HG03039 (cell line): Measurements from ENCODE around the gene FEM1A.
"Not testable (repeated sequence)": the region's sequence is repeated elsewhere in the genome, so short reads cannot be mapped to it uniquely, and the experiment has no call there.

ENCODE experiments used
- ATAC-seq: cut with Tn5 transposase; IDR thresholded peaks from one replicate; pipeline ENCODE4 v1.9.1; 2021; ENCODE audit warnings: mild to moderate bottlenecking, moderate library complexity; ENCODE audit not compliant: unreplicated experiment

FEM1A gene

DNA sequence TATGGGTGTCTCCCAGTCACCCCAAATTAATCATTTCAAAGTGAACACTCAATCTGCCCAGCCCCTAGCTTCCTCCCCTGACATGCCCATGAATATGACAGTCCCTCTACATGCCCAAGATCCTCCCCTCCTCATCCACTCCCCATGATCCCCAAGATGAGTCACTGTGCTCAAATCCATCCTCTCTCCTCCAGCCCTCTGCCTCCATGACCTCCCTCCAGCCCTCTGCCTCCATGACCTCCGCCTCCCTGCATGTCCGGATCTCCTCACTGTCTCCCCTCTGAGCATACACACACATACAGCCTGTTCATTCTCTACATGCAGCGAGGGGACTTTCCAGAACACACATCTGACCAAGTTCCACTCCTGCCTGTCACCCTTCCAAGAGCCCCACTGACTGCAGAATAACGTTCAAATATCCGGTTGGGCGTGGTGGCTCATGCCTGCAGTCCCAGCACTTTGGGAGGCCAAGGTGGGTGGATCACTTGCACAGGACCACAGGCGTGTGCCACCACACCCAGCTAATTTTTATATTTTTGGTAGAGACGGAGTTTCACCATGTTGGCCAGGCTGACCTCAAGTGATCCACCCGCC is 18.4 kb upstream of the FEM1A start:
- ATAC-seq, result no peak

DNA sequence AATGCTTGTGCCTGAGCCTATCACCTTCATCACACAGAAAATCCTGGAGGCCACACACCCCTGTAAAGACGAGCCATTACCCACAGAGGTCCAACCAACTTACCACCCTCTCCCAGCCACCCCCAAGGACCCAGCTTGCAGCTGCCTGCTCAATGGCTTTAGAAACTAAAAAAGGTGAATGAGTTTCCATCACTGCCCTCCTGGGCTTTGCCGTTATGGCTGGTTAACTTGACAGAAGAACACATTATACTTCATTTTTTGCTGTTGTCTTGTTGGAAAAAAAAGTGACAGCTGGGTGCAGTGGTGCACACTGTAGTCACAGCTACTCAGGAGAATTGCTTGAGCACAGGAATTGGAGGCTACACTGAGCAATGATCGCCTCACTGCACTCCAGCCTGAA is 17.4 kb upstream of the FEM1A start:
- no peak for ATAC-seq

DNA sequence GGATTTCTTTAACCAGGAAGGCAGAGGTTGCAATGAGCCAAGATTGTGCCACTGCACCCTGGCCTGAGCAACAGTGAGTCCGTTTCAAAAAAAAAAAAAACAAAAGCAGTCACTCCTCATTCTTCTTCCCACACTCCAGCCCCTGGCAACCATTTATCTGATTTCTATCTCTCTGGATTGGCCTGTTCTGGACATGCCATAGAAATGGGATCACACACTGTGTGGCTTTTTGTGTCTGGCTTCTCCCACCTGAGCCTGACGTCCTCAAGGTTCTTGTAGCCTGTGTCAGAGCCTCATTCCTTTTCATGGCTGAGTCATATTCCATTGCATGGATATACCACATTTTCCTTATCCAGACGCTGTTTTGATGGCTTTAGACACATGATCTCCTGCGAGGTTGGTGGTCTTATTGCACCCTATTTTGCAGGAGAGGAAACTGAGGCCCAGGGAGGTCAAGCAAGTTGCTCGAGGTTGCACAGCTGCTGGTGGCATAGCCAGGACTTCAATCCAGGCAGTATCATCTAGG is 15.8 kb upstream of the FEM1A start:
- no peak for ATAC-seq

DNA sequence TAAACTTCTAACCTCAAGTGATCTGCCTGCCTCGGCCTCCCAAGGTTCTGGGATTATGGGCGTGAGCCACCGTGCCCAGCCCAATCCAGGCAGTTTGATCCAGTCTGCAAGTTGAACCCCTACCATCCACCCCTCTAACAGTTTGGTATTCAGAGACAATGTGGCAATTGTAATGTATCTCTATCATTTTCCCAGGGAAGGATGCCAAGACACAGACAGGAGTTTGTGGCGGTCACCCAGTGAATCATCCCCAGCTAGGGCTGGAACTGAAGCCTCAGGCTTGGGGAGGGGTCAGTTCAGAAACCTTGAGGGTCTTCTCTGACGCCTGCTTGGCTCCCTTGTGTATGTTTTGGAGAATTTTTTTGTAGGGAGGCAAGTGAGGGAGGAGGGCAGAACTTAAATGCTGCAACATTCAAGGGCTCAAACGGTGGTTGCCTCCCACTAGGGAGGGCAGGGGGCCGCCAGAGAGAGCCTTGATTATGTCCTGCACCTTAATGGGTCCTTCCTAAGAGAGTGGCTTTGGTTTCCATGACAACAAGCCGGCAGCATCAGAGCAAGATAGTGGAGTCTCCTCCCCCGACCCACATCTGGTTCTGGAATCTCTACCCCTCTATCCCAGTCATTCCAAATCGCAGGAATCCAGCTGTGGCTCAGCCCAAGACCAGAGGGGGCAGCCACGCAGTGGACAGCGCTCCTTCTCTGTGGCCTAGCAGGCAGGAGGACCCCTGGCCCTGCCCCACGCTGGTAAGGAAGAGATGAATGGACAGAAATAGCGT is 14.9 kb upstream of the FEM1A start:
- ATAC-seq, result no peak

DNA sequence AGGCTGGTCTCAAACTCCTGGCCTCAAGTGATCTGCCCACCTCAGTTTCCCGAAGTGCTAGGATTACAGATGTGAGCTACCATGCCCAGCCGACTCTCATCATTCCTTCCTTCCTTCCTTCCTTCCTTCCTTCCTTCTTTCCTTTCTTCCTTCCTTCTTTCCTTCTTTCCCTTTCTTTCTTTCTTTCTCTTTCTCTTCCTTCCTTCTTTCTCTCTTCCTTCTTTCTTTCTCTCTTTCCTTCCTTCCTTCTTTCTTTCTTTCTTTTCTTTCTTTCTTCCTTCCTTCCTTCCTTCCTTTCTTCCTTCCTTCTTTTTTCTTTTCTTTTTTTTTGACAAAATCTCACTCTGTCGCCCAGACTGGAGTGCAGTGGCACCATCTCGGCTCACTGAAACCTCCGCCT is 13.4 kb upstream of the FEM1A start:
- ATAC-seq, result not testable (repeated sequence)

DNA sequence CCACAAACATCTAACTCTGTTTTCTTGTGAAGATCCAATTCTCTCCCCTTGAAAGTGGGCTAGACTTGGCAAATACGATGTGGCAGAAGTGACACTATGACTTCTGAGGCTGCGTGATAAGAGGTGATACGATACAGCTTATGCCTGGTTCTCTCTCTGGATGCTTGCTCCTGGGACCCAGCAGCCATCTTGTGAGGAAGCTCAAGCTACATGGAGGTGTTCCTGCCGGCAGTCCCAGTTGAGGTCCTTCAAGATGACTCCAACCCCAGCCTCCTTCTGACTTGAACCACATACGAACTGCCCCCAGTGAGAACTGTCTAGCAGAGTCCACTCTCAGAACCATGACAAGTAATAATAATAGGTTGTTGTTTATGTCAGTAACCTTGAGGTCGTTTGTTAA is 10.7 kb upstream of the FEM1A start:
- ATAC-seq, result no peak

DNA sequence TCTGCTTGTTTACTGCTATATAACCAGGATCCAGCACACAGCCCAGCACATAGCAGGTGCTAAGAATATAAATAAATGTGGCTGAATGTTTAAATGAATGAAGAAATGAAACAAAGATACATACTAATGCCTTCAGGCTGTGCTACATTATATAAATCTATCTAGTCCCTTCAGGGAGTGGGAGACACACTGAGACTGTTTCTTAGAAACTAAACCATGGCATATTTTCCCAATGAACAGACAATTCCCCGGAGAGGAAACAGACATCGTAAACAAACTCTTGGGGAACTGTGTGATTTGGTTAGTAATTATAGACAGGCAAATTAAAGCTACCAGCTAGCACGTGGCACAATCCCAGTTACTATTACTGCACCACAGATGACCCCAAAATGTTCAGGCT is 9.7 kb upstream of the FEM1A start:
- ATAC-seq, result no peak

DNA sequence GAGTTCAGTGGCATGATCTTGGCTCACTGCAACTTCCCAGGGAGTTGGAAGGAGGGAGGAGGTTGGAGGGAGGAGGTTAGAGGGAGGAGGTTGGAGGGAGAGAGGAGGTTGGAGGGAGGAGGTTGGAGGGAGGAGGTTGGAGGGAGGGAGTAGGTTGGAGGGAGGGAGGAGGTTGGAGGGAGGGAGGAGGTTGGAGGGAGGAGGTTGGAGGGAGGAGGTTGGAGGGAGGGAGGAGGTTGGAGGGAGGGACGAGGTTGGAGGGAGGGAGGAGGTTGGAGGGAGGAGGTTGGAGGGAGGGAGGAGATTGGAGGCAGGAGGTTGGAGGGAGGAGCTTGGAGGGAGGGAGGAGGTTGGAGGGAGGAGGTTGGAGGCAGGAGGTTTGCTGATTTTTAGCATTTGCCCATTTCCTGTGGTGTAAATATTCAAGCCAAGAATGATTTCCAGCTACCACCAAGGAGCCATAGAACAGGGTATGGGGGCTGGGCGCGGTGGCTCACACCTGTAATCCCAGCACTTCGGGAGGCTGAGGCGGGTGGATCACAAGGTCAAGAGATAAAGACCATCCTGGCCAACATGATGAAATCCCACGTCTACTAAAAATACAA is 5.0 kb upstream of the FEM1A start:
- not testable (repeated sequence) for ATAC-seq

DNA sequence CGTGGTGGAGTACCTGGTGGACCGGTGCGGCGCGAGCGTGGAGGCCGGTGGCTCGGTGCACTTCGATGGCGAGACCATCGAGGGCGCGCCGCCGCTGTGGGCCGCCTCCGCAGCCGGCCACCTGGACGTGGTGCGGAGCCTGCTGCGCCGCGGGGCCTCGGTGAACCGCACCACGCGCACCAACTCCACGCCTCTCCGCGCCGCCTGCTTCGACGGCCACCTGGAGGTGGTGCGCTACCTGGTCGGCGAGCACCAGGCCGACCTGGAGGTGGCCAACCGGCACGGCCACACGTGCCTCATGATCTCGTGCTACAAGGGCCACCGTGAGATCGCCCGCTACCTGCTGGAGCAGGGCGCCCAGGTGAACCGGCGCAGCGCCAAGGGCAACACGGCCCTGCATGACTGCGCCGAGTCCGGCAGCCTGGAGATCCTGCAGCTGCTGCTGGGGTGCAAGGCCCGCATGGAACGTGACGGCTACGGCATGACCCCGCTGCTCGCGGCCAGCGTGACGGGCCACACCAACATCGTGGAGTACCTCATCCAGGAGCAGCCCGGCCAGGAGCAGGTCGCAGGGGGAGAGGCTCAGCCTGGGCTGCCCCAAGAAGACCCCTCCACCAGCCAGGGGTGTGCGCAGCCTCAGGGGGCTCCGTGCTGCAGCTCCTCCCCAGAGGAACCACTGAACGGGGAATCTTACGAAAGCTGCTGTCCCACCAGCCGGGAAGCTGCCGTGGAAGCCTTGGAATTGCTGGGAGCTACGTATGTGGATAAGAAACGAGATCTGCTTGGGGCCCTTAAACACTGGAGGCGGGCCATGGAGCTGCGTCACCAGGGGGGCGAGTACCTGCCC is 708 bp downstream of the FEM1A start:
- ATAC-seq, result not testable (repeated sequence)

DNA sequence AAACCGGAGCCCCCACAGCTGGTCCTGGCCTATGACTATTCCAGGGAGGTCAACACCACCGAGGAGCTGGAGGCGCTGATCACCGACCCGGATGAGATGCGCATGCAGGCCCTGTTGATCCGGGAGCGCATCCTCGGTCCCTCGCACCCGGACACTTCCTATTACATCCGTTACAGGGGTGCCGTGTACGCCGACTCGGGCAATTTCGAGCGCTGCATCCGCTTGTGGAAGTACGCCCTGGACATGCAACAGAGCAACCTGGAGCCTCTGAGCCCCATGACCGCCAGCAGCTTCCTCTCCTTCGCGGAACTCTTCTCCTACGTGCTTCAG is 1.3 kb downstream of the FEM1A start:
- ATAC-seq, result not testable (repeated sequence)

DNA sequence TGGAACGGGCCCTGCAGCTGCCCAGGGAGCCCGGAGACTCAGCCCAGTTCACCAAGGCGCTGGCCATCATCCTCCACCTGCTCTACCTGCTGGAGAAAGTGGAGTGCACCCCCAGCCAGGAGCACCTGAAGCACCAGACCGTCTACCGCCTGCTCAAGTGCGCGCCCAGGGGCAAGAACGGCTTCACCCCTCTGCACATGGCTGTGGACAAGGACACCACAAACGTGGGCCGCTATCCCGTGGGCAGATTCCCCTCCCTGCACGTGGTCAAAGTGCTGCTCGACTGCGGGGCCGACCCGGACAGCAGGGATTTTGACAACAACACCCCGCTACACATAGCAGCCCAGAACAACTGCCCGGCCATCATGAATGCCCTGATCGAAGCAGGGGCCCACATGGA is 1.7 kb downstream of the FEM1A start:
- not testable (repeated sequence) for ATAC-seq

DNA sequence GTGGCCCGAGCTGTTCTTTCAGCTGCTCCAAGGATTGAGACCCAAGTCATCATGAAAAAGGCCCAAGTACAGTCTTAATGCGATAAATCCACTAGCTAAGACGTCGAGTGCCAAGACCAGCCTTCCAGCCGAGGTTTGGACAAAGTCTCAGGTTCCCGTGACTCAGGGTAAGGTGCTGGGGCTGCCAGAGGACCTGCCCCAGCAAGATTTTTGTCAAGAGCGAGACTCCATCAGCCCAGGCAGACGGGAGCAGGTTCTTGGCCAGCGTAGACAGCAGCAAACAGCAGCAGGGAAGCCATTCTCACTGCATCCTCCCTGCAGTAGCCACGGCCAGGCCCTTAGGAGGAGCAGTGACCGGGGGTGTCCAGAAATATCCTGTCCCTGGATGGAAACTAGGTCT is 3.4 kb downstream of the FEM1A start:
- ATAC-seq, result no peak

DNA sequence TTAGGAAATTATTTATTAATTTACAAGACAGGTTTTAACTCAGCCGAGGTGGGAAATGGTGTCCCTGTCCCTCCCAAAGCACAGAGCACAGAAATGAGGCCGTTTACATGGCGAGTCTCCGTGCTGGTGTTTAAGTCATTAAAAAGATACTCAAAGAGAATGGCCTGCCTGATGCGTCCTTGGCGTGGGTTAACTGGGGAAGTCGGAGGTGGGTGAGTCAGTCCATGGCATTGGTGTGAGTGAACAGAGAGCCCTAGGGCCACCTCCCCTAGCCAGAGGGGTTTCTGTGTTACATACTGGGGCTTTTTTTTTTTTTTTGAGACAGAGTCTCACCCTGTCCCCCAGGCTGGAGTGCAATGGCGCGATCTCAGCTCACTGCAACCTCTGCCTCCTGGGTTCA is 3.9 kb downstream of the FEM1A start:
- no peak for ATAC-seq

DNA sequence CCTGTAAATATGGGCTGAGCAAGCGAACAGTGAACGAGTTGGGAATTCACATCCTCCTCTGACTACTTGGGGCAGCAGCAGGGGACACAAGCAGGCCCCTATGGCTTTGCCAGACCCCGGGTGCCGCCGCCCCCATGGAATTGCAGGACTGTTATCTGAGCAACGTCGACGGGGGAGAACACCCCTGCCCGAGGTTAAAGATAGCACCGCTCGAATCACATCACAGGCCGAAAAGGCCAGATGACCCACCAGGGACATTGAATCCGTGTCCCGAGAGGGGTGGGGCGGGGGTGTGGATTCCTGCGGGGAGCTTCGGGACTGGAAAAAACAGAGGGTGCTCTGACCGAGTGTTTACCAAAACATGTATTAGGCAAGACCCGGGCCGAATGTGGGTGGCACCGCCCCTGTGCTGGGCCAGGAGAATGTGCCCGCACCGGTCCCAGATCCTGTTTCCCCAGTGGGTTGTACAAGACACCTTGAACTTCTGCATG is 9.1 kb downstream of the FEM1A start:
- no peak for ATAC-seq

DNA sequence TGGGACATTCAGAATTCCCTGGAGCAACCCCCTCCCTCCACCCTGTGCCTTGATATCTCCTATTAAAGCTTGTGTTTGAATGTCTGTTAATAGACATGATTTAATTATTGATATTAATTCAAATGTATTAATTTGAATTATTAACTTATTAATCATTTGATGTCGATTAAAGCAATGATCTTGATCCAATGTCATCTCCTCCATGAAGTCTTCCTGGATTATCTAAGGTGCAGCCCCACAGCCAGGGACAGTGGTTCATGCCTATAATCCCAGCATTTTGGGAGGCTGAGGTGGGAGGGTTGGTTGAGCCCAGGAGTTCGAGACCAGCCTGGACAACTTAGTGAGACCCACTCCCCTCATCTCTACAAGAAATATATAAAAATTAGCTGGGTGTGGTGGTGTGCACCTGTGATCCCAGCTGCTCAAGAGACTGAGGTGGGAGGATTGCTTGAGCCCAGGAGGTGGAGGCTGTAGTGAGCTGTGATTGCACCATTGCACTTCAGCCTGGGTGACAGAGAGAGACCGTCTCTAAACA is 9.6 kb downstream of the FEM1A start:
- ATAC-seq, result no peak

DNA sequence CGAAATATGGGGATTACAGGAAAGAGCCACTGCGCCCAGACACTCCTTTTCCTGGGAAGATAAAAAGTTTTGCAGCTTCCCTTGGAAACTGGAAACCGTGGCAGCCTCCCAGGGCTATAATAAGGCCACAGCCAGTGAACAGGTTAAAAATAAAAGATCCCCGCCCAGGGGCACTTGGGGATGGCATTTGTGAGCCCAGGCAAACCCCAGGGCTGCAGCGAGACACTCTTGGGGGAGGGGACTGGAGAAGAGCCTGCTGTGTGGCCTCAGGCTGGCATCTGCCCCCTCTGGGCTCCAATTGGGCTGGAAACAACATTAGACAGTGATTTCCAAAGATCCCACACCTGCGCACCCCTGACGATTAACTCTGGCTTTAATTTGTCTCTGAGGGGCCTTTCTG is 11.2 kb downstream of the FEM1A start:
- no peak for ATAC-seq

DNA sequence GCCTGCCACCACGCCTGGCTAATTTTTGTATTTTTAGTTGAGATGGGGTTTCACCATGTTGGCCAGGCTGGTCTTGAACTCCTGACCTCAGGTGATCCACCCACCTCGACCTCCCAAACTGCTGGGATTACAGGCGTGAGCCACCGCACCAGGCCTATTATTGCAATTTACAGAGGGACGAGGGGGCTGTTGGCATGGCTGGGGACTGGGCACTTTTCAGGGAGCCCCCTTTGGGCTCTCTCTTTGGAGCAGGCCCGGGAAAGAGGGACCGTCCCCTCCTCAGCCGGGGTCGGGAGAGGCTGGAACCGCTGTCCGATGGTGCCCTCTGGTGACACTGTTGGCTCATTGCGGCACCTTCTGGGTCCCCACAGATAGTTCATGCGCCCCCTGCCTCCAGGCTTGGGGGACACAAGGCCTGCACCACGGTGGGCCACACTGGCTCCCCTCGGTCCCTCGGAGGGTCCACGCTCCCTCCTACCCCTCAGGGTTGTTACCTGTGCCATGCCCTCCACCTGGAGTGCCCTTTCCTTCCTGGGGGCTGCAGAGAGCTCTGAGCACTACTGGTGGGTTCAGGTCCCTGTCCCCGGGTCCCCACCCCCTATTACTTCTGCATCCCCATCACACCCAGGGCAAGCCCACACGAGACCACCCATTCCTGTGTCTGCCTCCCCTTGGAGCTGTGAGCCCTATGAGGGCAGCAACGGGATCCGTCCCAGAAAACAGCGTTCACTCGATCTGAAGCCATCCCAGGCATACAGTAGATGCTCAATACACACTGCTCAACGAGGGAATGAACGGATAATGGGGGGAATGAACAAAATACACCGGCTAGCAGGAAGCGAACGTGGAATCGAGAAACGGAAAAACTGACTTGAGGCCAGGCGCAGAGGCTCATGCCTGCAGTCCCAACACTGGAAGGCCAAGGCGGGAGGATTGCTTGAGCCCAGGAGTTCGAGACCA is 12.5 kb downstream of the FEM1A start:
- no peak for ATAC-seq

DNA sequence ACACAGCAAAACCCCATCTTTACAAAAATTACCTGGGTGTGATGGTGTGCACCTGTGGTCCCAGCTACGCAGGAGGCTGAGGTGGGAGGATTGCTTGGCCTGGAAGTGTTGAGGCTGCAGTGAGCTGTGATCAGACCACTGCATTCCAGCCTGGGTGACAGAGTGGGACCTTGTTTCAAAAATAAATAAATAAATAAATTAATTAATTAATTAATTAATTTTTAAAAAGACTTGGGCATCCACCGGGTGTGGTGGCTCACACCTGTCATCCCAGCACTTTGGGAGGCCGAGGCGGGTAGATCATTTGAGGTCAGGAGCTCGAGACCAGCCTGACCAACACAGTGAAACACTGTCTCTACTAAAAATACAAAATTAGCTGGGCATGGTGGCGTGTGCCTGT is 13.6 kb downstream of the FEM1A start:
- not testable (repeated sequence) for ATAC-seq

DNA sequence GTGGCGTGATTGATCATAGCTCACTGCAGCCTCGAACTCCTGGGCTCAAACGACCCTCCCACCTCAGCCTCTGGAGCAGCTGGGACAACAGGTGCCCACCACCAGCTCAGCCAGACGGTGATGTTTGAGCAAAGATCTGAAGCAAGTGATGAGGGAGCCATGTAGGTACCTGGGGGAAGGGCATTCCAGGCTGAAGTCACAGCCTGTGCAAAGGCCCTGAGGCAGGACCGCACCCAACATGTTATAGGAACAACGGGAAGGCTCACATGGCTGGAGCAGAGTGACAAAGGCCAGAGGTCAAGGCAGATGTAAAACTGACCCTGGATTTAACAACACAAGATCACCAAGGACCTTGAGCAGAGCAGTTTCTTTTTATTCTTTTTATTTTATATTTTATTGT is 14.8 kb downstream of the FEM1A start:
- no peak for ATAC-seq

DNA sequence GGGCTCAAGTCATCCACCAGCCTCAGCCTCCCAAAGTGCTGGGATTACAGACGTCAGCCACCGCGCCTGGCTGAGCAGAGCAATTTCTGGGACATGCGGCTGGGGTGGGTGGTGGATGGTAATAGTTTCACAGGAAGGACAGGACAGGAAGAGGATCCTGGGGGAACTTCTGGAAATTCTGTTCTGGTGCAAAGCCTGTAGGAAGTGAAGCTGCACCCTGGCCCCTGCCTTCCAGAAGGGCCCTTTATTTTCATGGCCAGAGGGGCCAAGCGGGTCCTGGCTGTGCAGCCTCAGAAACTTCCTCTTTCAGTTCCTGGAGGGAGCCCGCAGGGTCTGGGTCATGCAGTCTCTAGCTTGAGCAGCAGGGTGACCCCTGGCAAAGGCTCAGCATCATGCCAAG is 15.7 kb downstream of the FEM1A start:
- no peak for ATAC-seq
